Measurements from ENCODE around the gene CCNI2.

CCNI2 gene

GRCh38 chr5:132742158-132742557, 5.1 kb upstream of the CCNI2 start:
- Histone ChIP-seq H3K79me2 (no peaks in the 10 kb centered on the region), H3K4me2 (ENCODE audit: low read length) (no peak overlapping the region), H3K9ac (no peak overlapping the region), H3K9me3 (ENCODE audit: control insufficient read depth, low read length) (no peaks in the 10 kb centered on the region), H2AFZ (no peak overlapping the region), H3K4me3 (ENCODE audit: low read depth, low read length) (no peak overlapping the region), H3K36me3 (ENCODE audit: control insufficient read depth, insufficient read depth, low read length) (no peaks in the 10 kb centered on the region), H3K27ac (no peak overlapping the region), H3K27me3 (ENCODE audit: control insufficient read depth, insufficient read depth, low read length) (no peaks in the 10 kb centered on the region), H3K4me1 (no peaks in the 10 kb centered on the region)
- TF ChIP-seq CTCF (IDR thresholded peaks at IDR 0.05): no peak

- no peak overlapping the region for H3K27ac ChIP-seq
- H3K27me3 ChIP-seq (ENCODE audit: control insufficient read depth, insufficient read depth, low read length): no peaks in the 10 kb centered on the region
- no peak overlapping the region for H3K4me2 ChIP-seq (ENCODE audit: low read length)
- no peak for TF ChIP-seq CTCF (IDR thresholded peaks at IDR 0.05)
- no peak overlapping the region for H3K4me3 ChIP-seq (ENCODE audit: low read depth, low read length)
- H3K9ac ChIP-seq: no peak overlapping the region
- no peaks in the 10 kb centered on the region for H3K9me3 ChIP-seq (ENCODE audit: control insufficient read depth, low read length)
- H3K79me2 ChIP-seq: no peaks in the 10 kb centered on the region
- H2AFZ ChIP-seq: no peak overlapping the region
- H3K36me3 ChIP-seq (ENCODE audit: control insufficient read depth, insufficient read depth, low read length): no peaks in the 10 kb centered on the region
- H3K4me1 ChIP-seq: no peaks in the 10 kb centered on the region
Measured at GRCh38 chr5:132742626-132743025, 4.6 kb upstream of the CCNI2 start.

GRCh38 chr5:132744659-132745058, 2.6 kb upstream of the CCNI2 start:
- TF ChIP-seq CTCF (IDR thresholded peaks at IDR 0.05): no peak
- H2AFZ ChIP-seq: no peak overlapping the region
- no peaks in the 10 kb centered on the region for H3K9me3 ChIP-seq (ENCODE audit: control insufficient read depth, low read length)
- no peaks in the 10 kb centered on the region for H3K4me1 ChIP-seq
- no peak overlapping the region for H3K4me2 ChIP-seq (ENCODE audit: low read length)
- H3K4me3 ChIP-seq (ENCODE audit: low read depth, low read length): no peak overlapping the region
- no peaks in the 10 kb centered on the region for H3K79me2 ChIP-seq
- H3K27ac ChIP-seq: no peak overlapping the region
- no peak overlapping the region for H3K9ac ChIP-seq
- H3K27me3 ChIP-seq (ENCODE audit: control insufficient read depth, insufficient read depth, low read length): no peaks in the 10 kb centered on the region
- no peaks in the 10 kb centered on the region for H3K36me3 ChIP-seq (ENCODE audit: control insufficient read depth, insufficient read depth, low read length)

GRCh38 chr5:132746592-132746953, 653 bp upstream of the CCNI2 start:
- Histone ChIP-seq H3K79me2 (no peaks in the 10 kb centered on the region), H3K27me3 (ENCODE audit: control insufficient read depth, insufficient read depth, low read length) (no peaks in the 10 kb centered on the region), H3K4me3 (ENCODE audit: low read depth, low read length) (peak overlapping the region; percentile 55), H3K4me1 (no peaks in the 10 kb centered on the region), H3K36me3 (ENCODE audit: control insufficient read depth, insufficient read depth, low read length) (no peaks in the 10 kb centered on the region), H2AFZ (peak overlapping the region; percentile 97), H3K27ac (no peak overlapping the region), H3K4me2 (ENCODE audit: low read length) (no peak overlapping the region), H3K9me3 (ENCODE audit: control insufficient read depth, low read length) (no peaks in the 10 kb centered on the region), H3K9ac (no peak overlapping the region)
- no peak for TF ChIP-seq CTCF (IDR thresholded peaks at IDR 0.05)

GRCh38 chr5:132747616-132748440, 602 bp downstream of the CCNI2 start:
- no peak for TF ChIP-seq CTCF (IDR thresholded peaks at IDR 0.05)
- H3K4me3 ChIP-seq (ENCODE audit: low read depth, low read length): no peak overlapping the region
- no peaks in the 10 kb centered on the region for H3K36me3 ChIP-seq (ENCODE audit: control insufficient read depth, insufficient read depth, low read length)
- peak overlapping the region; percentile 97 for H2AFZ ChIP-seq
- peak overlapping the region; percentile 74 for H3K4me2 ChIP-seq (ENCODE audit: low read length)
- no peaks in the 10 kb centered on the region for H3K79me2 ChIP-seq
- no peaks in the 10 kb centered on the region for H3K9me3 ChIP-seq (ENCODE audit: control insufficient read depth, low read length)
- no peak overlapping the region for H3K27ac ChIP-seq
- H3K9ac ChIP-seq: no peak overlapping the region
- no peaks in the 10 kb centered on the region for H3K4me1 ChIP-seq
- H3K27me3 ChIP-seq (ENCODE audit: control insufficient read depth, insufficient read depth, low read length): no peaks in the 10 kb centered on the region

Data from parathyroid adenoma (tissue), 2 donors.